Measurements from ENCODE around the gene FCAR. TPM values are rescaled to one million over a fixed set of nuclear protein-coding genes. Genes with fewer than 3 reads are reported as not detected.

Gene FCAR
- polyA plus RNA-seq, 3 donors = 0.08 to 0.37 (median 0.24) TPM

Other genes starting within 250 kb of the FCAR start
- 1 to 10 TPM; 1.2 to 1.6 (median 1.5) TPM for gene LILRB1, start 243.8 kb upstream of the FCAR start, polyA plus RNA-seq (ENCODE audit: insufficient read length in 3 of 3)
- gene LILRB4, start 211.2 kb upstream of the FCAR start, polyA plus RNA-seq (ENCODE audit: insufficient read length in 3 of 3) = 1 to 10 TPM in 2 of 3 donors, under 1 TPM in 1; 0.67 to 1.2 (median 1.1) TPM
- not detected for gene KIR3DL3, start 149.8 kb upstream of the FCAR start, polyA plus RNA-seq (ENCODE audit: insufficient read length in 3 of 3)
- under 1 TPM in 1 of 3 donors, not detected in 2; 0.10 TPM for gene KIR2DL3, start 135.7 kb upstream of the FCAR start, polyA plus RNA-seq (ENCODE audit: insufficient read length in 3 of 3)
- under 1 TPM in 1 of 3 donors, not detected in 2; 0.10 TPM for gene KIR2DL1, start 104.4 kb upstream of the FCAR start, polyA plus RNA-seq (ENCODE audit: insufficient read length in 3 of 3)
- not detected for gene KIR2DL4, start 70.6 kb upstream of the FCAR start, polyA plus RNA-seq (ENCODE audit: insufficient read length in 3 of 3)
- not detected for gene KIR3DL1, start 57.8 kb upstream of the FCAR start, polyA plus RNA-seq (ENCODE audit: insufficient read length in 3 of 3)
- gene KIR2DS4, start 41.6 kb upstream of the FCAR start, polyA plus RNA-seq (ENCODE audit: insufficient read length in 3 of 3) = under 1 TPM in 1 of 3 donors, not detected in 2; 0.10 TPM
- gene KIR3DL2, start 23.8 kb upstream of the FCAR start, polyA plus RNA-seq (ENCODE audit: insufficient read length in 3 of 3) = not detected
- under 1 TPM; 0.19 to 0.21 (median 0.19) TPM for gene NCR1, start 31.9 kb downstream of the FCAR start, polyA plus RNA-seq (ENCODE audit: insufficient read length in 3 of 3)
- under 1 TPM in 1 of 3 donors, not detected in 2; 0.08 TPM for gene NLRP7, start 73.3 kb downstream of the FCAR start, polyA plus RNA-seq (ENCODE audit: insufficient read length in 3 of 3)
- gene NLRP2, start 92.1 kb downstream of the FCAR start, polyA plus RNA-seq (ENCODE audit: insufficient read length in 3 of 3) = 10 to 100 TPM in 2 of 3 donors, 1 to 10 TPM in 1; 6.9 to 25.8 (median 20.5) TPM
- gene GP6, start 164.0 kb downstream of the FCAR start, polyA plus RNA-seq (ENCODE audit: insufficient read length in 3 of 3) = 1 to 10 TPM in 1 of 3 donors, under 1 TPM in 2; 0.31 to 1.1 (median 0.39) TPM
- gene RDH13, start 188.9 kb downstream of the FCAR start, polyA plus RNA-seq (ENCODE audit: insufficient read length in 3 of 3) = 10 to 100 TPM; 16.9 to 21.0 (median 17.0) TPM
- 10 to 100 TPM; 40.0 to 48.6 (median 47.5) TPM for gene EPS8L1, start 201.6 kb downstream of the FCAR start, polyA plus RNA-seq (ENCODE audit: insufficient read length in 3 of 3)
- 10 to 100 TPM; 60.0 to 64.3 (median 64.1) TPM for gene PPP1R12C, start 243.4 kb downstream of the FCAR start, polyA plus RNA-seq (ENCODE audit: insufficient read length in 3 of 3)